SJSA1 (cell line): ENCODE data around the gene UBA1. TPM values are rescaled to one million over a fixed set of nuclear protein-coding genes. Genes with fewer than 3 reads are reported as not detected.
"Not testable (repeated sequence)": the region's sequence is repeated elsewhere in the genome, so short reads cannot be mapped to it uniquely, and the experiment has no call there.

Source experiments
- DNase-seq, 2 experiments: peaks; one replicate each; pipeline ENCODE4 v3.0.0-alpha.2; 2015 to 2020; ENCODE audit warnings: low spot score in 2 of 2, low read depth in 1 of 2
- H3K27ac ChIP-seq: fragments of 250-450 bp; sonication (Bioruptor Pico); 2 replicates; pipeline ENCODE4 v1.5.1; 2020; ENCODE audit warnings: mild to moderate bottlenecking, moderate library complexity
- H3K27me3 ChIP-seq: fragments of 250-450 bp; sonication (Bioruptor Pico); replicated peaks from 2 replicates; pipeline ENCODE4 v1.5.1; 2020; ENCODE audit warnings: mild to moderate bottlenecking, moderate library complexity
- H3K36me3 ChIP-seq: fragments of 250-450 bp; sonication (Bioruptor Pico); 2 replicates; pipeline ENCODE4 v1.5.1; 2020; ENCODE audit warnings: mild to moderate bottlenecking
- H3K4me1 ChIP-seq: fragments of 250-450 bp; sonication (Bioruptor Pico); replicated peaks from 2 replicates; pipeline ENCODE4 v1.6.1; 2021; ENCODE audit warnings: mild to moderate bottlenecking
- H3K4me3 ChIP-seq: fragments of 250-450 bp; sonication (Bioruptor Pico); 2 replicates; pipeline ENCODE4 v1.5.1; 2020; ENCODE audit warnings: mild to moderate bottlenecking
- H3K9me3 ChIP-seq: fragments of 250-450 bp; sonication (Bioruptor Pico); replicated peaks from 2 replicates; pipeline ENCODE4 v1.5.1; 2020; ENCODE audit warnings: mild to moderate bottlenecking
- total RNA-seq: library from RNA; depleted of rRNA; stranded (reverse); fragments of >200 nt; shearing (Covaris generic); gene quantifications from 2 replicates; pipeline ENCODE4 v1.2.3, GENCODE V29; 2014; rRNA removed

UBA1 gene
- total RNA-seq, 1 experiment from 2014 or later, result 184 TPM

- Histone ChIP-seq H3K4me3 (no peak overlapping the region), H3K27ac (no peak overlapping the region), H3K36me3 (peaks cover 24% of the 10 kb centered on the region), H3K4me1 (no peaks in the 10 kb centered on the region), H3K9me3 (no peaks in the 10 kb centered on the region), H3K27me3 (no peaks in the 10 kb centered on the region)
- DNase-seq, result no peak
These were observed 47.8 kb downstream of the UBA1 start for GRCh38 chrX:47241201-47242011.

- Histone ChIP-seq H3K4me3 (no peak overlapping the region), H3K9me3 (no peaks in the 10 kb centered on the region), H3K36me3 (peaks cover 27% of the 10 kb centered on the region), H3K4me1 (no peaks in the 10 kb centered on the region), H3K27ac (no peak overlapping the region), H3K27me3 (no peaks in the 10 kb centered on the region)
- no peak for DNase-seq
These were observed 48.7 kb downstream of the UBA1 start for GRCh38 chrX:47242321-47242720.

GRCh38 chrX:47243351-47243750 is 49.7 kb downstream of the UBA1 start:
- no peak for DNase-seq
- H3K4me3 ChIP-seq, result no peak overlapping the region
- no peak overlapping the region for H3K27ac ChIP-seq

GRCh38 chrX:47244676-47245075 is 51.0 kb downstream of the UBA1 start:
- Histone ChIP-seq H3K27me3 (no peaks in the 10 kb centered on the region), H3K4me3 (no peak overlapping the region), H3K27ac (no peak overlapping the region), H3K36me3 (peaks cover 29% of the 10 kb centered on the region), H3K9me3 (no peaks in the 10 kb centered on the region), H3K4me1 (no peaks in the 10 kb centered on the region)
- no peak for DNase-seq

More at GRCh38 chrX:47243351-47243750, 49.7 kb downstream of the UBA1 start:
- no peaks in the 10 kb centered on the region for H3K4me1 ChIP-seq
- H3K9me3 ChIP-seq, result no peaks in the 10 kb centered on the region
- H3K27me3 ChIP-seq, result no peaks in the 10 kb centered on the region
- peaks cover 29% of the 10 kb centered on the region for H3K36me3 ChIP-seq

- no peak for DNase-seq
- H3K4me1 ChIP-seq, result no peaks in the 10 kb centered on the region
- no peaks in the 10 kb centered on the region for H3K27me3 ChIP-seq
- peaks cover 29% of the 10 kb centered on the region for H3K36me3 ChIP-seq
- H3K27ac ChIP-seq, result no peak overlapping the region
- no peak overlapping the region for H3K4me3 ChIP-seq
- H3K9me3 ChIP-seq, result no peaks in the 10 kb centered on the region
These were observed 51.5 kb downstream of the UBA1 start for GRCh38 chrX:47245156-47245555.

- Histone ChIP-seq H3K4me3 (no peak overlapping the region), H3K27ac (no peak overlapping the region), H3K9me3 (no peaks in the 10 kb centered on the region), H3K4me1 (no peaks in the 10 kb centered on the region), H3K36me3 (peaks cover 11% of the 10 kb centered on the region; the same call in 1 of the 2 replicates), H3K27me3 (no peaks in the 10 kb centered on the region)
- DNase-seq, result no peak
These were observed 53.8 kb downstream of the UBA1 start for GRCh38 chrX:47247206-47247998.

- H3K9me3 ChIP-seq, result no peaks in the 10 kb centered on the region
- no peak overlapping the region for H3K4me3 ChIP-seq
- no peaks in the 10 kb centered on the region for H3K4me1 ChIP-seq
- H3K27me3 ChIP-seq, result no peaks in the 10 kb centered on the region
- peaks cover 11% of the 10 kb centered on the region; the same call in 1 of the 2 replicates for H3K36me3 ChIP-seq
- no peak for DNase-seq
- no peak overlapping the region for H3K27ac ChIP-seq
These were observed 54.3 kb downstream of the UBA1 start for GRCh38 chrX:47247999-47248320.

- no peak for DNase-seq
- H3K27me3 ChIP-seq, result no peaks in the 10 kb centered on the region
- H3K4me1 ChIP-seq, result no peaks in the 10 kb centered on the region
- no peak overlapping the region for H3K27ac ChIP-seq
- no peak overlapping the region for H3K4me3 ChIP-seq
- peaks cover 11% of the 10 kb centered on the region; the same call in 1 of the 2 replicates for H3K36me3 ChIP-seq
- H3K9me3 ChIP-seq, result no peaks in the 10 kb centered on the region
These were observed 54.9 kb downstream of the UBA1 start for GRCh38 chrX:47248576-47248975.

GRCh38 chrX:47250017-47250347 is 56.4 kb downstream of the UBA1 start:
- H3K4me3 ChIP-seq, result no peak overlapping the region
- H3K9me3 ChIP-seq, result no peaks in the 10 kb centered on the region
- no peaks in the 10 kb centered on the region for H3K4me1 ChIP-seq
- peaks cover 7% of the 10 kb centered on the region; the same call in 1 of the 2 replicates for H3K36me3 ChIP-seq
- no peaks in the 10 kb centered on the region for H3K27me3 ChIP-seq
- H3K27ac ChIP-seq, result no peak overlapping the region
- no peak for DNase-seq

GRCh38 chrX:47257620-47258019 is 64.0 kb downstream of the UBA1 start:
- not testable (repeated sequence) for DNase-seq, H3K27me3 ChIP-seq, H3K4me1 ChIP-seq

More at GRCh38 chrX:47257620-47258019, 64.0 kb downstream of the UBA1 start:
- H3K4me3 ChIP-seq, H3K9me3 ChIP-seq, H3K36me3 ChIP-seq, H3K27ac ChIP-seq: not testable (repeated sequence)

Other genes starting within 250 kb of the UBA1 start
- not detected in 2 replicates for gene RGN, start 115.4 kb upstream of the UBA1 start, total RNA-seq
- gene NDUFB11, start 49.1 kb upstream of the UBA1 start, total RNA-seq, result 77.4 and 115 TPM in 2 replicates
- 41.6 and 61.6 TPM in 2 replicates for gene RBM10, start 48.6 kb upstream of the UBA1 start, total RNA-seq
- gene CDK16, start 24.9 kb downstream of the UBA1 start, total RNA-seq, result 97.5 and 105 TPM in 2 replicates
- 36.6 and 39.5 TPM in 2 replicates for gene USP11, start 39.2 kb downstream of the UBA1 start, total RNA-seq
- not detected in 2 replicates for gene ZNF157, start 176.7 kb downstream of the UBA1 start, total RNA-seq